GM18870 (cell line): ENCODE results near the gene KRTAP4-6.
"Not testable (repeated sequence)": the region's sequence is repeated elsewhere in the genome, so short reads cannot be mapped to it uniquely, and the experiment has no call there.

Source experiments
- ATAC-seq: cut with Tn5 transposase; IDR thresholded peaks from one replicate; pipeline ENCODE4 v1.9.1; 2021; ENCODE audit warnings: moderate library complexity; ENCODE audit not compliant: unreplicated experiment

KRTAP4-6 gene

DNA sequence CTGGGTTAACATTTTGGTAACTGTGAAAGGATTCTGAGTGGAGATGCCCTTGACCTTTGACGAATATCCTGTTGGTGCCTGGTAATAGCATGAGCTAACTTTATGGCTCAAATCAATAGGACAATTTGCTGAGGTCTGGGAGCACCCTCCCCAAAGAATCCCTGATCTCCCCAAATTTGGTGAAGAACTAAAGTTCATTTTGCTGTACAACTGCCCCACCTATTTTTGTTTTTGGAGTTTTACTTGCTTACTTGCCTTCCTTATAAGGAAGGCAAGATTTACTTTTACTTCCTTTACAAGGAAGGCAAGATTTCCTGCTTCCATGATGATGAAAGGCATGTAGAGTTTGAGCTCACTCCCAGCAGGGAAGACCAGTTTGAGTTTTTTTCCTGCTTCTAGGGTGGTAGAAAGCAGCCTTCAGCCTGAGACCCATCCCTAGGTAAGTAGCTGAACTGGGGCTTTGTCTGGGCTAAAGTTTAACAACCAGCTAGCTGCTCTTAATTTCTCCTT lies 32.3 kb downstream of the KRTAP4-6 start:
- ATAC-seq = no peak

DNA sequence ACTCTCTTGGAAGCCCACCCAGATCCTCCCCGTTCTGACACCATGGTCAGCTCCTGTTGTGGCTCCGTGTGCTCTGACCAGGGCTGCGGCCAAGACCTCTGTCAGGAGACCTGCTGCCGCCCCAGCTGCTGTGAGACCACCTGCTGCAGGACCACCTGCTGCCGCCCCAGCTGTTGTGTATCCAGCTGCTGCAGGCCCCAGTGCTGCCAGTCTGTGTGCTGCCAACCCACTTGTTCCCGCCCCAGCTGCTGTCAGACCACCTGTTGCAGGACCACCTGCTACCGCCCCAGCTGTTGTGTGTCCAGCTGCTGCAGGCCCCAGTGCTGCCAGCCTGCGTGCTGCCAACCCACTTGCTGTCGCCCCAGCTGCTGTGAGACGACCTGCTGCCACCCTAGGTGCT lies 35.0 kb downstream of the KRTAP4-6 start, which contains the start of gene KRTAP4-9:
Gene KRTAP4-9, plus strand, starts transcription at position 43 of the 400 bp plus-strand sequence. Its CDS starts 0 bp downstream, at position 43.
- not testable (repeated sequence) for ATAC-seq

DNA sequence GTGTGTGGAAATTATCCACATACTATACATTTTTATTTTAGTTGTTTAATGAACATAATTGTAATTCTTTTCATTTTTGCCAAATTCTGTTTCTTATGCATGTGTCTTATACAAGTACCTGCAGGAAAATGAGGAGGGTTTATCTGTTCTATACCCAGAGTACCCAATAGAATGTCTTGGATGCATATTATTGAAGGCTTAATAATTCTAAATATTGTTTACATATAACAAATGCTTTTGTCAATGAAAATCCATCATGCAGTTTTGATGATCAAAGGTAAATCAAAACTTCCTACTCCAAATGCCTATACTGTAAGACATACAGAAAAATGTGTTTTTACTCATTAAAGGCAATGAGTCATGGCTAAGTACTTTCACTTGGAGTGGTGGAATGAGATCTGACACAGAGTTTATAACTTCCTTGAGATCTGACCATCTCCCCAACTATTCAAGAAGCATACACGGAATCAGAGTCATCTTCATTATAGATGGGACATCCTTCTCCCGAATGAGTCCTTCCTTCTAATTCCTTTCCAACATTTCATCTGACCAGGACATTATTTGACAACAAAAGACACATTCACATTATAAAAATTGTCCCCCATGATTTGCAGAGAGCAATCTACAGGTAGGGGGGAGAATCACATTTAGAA lies 35.8 kb downstream of the KRTAP4-6 start:
- ATAC-seq = not testable (repeated sequence)

DNA sequence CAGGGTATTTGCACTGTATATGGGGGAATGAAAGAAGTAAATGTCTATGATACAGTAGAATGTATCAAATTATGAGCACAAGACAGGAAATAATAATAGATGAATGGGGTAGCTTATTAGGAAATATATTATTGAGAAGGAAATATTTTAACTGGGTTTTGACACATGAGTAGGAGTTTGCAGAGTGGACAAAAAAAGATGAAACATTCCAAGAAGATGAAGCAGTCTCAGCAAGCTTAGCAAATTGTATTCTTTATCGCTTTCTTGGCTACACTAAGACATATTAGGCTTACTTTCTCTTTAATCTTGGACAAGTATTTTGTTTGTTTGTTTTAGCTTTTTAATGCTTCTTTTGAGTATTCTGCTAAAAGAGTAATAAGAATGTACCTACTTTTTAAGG lies 36.4 kb downstream of the KRTAP4-6 start:
- no peak for ATAC-seq

DNA sequence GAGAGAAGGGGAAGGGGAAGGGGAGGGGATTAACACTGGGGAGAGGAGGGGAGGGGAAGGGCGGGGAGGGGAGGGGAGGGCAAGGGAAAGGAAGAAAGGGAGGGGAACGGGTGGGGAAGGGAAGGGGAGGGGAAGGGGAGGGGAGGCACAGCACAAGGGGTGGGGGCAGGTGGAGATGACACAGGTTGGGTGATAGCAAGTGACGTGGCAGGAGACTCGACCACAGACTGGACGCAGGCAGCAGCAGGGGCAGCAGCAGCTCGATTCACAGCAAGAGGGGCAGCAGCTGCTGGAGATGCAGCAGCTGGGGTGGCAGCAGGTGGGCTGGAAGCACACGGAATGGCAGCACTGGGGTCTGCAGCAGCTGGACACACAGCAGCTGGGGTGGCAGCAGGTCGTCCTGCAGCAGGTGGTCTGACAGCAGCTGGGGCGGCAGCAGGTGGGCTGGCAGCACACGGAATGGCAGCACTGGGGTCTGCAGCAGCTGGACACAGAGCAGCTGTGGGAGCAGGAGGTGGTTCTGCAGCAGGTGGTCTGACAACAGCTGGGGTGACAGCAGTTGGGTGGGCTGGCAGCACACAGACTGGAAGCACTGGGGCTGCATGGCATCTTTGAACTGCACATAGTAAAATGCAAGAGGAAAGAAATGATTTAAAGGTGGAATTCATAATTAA lies 38.6 kb downstream of the KRTAP4-6 start, which contains the start of gene KRTAP4-16:
Gene KRTAP4-16, minus strand, starts transcription at position 624 of the 674 bp plus-strand sequence. Its CDS starts 0 bp downstream, at position 624.
- ATAC-seq = no peak

DNA sequence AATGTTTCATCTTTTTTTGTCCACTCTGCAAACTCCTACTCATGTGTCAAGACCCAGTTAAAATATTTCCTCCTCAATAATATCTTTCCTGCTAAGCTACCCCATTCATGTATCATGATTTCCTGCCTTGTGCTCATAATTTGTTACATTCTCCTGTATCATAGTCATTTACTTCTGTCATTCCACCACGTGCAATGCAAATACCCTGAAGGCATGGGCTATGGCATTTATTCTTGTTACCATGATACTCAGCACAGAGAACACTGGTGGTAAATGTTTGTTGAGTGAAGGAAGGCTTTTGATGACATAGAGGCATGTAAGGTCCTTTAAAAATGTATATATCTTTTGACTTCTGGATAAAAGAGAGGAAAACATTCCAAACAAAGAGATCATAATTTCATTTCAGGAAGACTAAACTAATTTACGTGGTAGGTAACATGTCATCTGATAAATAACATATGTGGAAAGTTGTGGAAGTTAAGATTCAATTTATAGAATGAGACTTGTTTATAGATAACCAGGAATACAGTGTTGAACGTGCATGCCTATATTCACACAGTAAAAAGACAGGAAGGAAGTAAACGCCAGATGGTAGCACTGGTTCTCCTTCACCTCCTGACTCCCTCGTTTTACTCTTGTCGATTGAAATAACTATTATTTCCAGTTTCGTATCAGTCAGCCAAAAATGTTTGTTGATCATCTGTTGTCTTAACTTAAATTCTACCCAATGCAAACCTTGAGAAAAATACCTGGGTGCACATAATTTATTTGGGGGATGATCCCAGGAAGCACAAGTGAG lies 40.5 kb downstream of the KRTAP4-6 start:
- ATAC-seq = not testable (repeated sequence)

DNA sequence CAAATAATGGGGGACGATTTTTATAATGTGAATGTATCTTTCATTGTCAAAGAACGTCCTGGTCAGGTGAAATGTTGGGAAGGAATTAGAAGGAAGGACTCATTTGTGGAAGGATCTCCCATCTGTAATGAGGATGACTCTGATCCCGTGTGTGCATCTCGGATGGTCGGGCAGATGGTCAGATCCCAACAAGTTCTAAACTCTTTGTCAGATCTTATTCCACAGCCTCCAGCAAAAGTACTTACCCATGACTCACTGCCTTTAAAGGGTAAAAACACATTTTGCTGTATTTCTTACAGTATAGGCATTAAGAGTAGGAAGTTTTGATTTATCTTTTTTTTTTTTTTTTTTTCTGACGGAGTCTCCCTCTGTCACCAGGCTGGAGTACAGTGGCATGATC lies 41.9 kb downstream of the KRTAP4-6 start:
- ATAC-seq = no peak

DNA sequence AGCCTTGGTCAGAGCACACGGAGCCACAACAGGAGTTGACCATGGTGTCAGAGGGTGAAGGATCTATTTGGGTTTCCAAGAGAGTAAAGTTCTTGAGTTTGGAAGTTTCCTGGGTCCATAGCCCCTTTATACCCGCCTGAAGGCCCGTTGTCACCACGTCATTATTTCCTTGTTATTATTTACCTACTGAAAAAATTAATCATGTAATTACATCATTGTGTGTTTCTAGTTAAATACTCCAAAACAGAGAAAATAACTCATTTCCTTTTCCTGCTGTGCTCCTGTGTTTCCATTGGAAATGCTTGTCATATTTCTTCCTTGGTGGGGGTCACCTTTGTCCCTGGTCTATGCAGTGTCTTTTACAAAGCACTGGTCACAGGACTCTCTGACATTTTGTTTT lies 42.3 kb downstream of the KRTAP4-6 start, which contains the start of gene KRTAP4-8:
Gene KRTAP4-8, minus strand, starts transcription at position 101 of the 400 bp plus-strand sequence. Its CDS starts 58 bp downstream, at position 43.
- ATAC-seq = no peak

DNA sequence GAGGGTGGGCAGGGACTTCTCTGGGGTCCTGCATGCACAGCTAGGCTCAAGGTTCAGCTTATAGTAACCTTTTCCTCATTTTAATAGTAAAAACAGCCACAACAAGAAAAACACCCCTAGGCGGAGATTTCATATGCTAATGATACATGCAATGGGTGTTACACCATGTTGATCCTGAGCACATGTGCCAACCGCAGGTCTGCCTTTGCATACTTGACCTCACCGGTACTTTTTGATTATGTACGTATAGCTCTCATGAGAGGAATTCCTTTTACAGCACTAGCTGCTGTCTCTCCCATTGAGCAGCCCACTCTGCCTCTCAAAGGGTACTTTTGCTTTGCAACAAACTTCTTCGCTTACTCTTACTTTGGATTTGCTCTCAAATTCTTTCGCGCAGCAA lies 44.3 kb downstream of the KRTAP4-6 start:
- no peak for ATAC-seq
